DMS 273 (cell line): ENCODE measurements around the gene GUCY2C.

Source experiments
- DNase-seq: peaks from one replicate; lab custom pipeline; 2025; ENCODE audit not compliant: unreplicated experiment; lab: John Stamatoyannopoulos, UW

Gene GUCY2C

DNA sequence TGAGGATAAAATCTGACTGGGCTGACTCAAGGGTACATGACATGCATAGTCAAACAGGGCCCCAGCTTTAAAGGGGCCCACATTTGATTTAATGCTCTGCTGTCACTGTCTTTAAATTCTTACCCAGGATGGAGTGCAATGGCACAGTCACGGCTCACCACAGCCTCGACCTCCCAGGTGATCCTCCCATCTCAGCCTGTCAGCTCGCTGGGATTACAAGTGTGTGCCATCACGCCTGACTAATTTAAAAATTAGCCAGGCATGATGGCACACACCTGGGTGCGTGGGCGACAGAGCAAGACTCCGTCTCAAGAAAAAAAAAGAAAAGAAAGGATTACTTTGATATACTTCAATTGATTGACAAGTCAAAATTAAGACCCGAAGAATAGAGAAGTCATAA, 119.5 kb downstream of the GUCY2C start:
- no peak for DNase-seq

- no peak for DNase-seq
These were observed 120.8 kb downstream of the GUCY2C start for GRCh38 chr12:14575585-14575984.

- no peak for DNase-seq
These were observed 123.3 kb downstream of the GUCY2C start for GRCh38 chr12:14573118-14573517.

DNA sequence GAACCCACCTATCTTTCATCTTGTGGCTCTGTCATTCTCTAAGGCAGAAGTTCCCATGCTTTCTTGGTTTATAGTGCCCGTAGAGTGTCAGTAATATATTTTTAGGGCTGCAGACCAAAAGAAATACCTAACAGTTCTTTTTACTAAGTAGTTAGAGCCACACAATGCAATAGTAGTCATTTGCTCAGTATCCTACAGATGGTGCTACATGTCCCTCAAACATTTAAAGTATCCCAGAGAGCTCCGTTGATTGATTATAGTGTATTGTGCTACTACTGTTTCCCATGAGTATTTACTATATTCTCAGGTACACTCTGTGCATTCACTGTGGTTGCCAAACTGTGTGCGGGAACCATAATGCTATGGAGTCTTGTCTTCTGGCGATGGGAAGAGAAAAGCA, 124.0 kb downstream of the GUCY2C start:
- no peak for DNase-seq

- no peak for DNase-seq
These were observed 124.6 kb downstream of the GUCY2C start for GRCh38 chr12:14571779-14572178.

DNA sequence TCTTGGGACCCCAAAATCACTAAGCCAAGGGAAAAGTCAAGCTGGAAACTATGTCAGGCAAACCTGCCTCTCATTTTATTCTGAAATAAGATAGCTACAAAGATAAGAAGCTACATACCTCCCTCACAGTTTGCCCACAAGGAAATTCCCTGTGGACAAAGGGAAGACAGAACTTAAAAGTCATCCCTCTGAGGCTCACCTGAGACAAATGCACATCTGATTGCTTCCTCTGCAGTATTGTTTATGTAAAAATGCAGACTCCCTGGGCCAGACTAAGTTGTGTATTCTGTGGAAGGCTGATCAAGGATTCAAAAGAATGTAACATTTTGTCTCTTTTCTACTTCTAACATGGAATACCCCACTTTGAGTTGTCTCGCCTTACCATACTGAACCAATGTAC, 126.2 kb downstream of the GUCY2C start:
- DNase-seq, result no peak

- DNase-seq, result peak; percentile 72
These were observed 128.8 kb downstream of the GUCY2C start, which contains the start of gene PLBD1 for GRCh38 chr12:14567351-14568162. PLBD1 (minus strand) TSS chr12:14567883; CDS start chr12:14567696, 187 bp downstream.

GRCh38 chr12:14564336-14564959, 132.0 kb downstream of the GUCY2C start:
- DNase-seq, result no peak

DNA sequence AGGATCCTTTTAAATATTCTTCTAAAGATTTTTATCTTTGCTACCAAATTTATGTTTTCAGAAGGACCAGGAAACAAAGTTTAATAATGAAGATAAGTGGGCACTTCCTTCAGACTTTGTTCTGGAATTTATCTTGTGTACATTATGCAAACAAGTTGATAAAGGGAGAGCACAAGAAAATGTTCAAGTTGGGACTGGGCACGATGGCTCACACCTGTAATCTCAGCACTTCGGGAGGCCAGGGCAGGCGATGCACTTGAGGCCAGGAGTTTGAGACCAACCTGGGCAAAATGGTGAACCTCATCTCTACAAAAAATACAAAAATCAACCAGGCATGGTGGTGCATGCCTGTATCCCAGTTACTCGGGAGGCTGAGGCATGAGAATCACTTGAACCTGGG, 133.4 kb downstream of the GUCY2C start:
- no peak for DNase-seq
